ENCODE measurements around the gene FAM153A.
"Not testable (repeated sequence)": the region's sequence is repeated elsewhere in the genome, so short reads cannot be mapped to it uniquely, and the experiment has no call there.

Gene FAM153A

GRCh38 chr5:177782792-177783633, at the start of gene FAM153A:
FAM153A (minus strand) TSS chr5:177782899.
- not testable (repeated sequence) for DNase-seq

- not testable (repeated sequence) for DNase-seq
Measured at GRCh38 chr5:177832287-177832686, 49.6 kb upstream of the FAM153A start.

- not testable (repeated sequence) for DNase-seq
Measured at GRCh38 chr5:177826073-177826472, 43.4 kb upstream of the FAM153A start.

- DNase-seq, result not testable (repeated sequence)
Measured at GRCh38 chr5:177824776-177825175, 42.1 kb upstream of the FAM153A start.

- DNase-seq, result not testable (repeated sequence)
Measured at GRCh38 chr5:177822489-177822888, 39.8 kb upstream of the FAM153A start.

- not testable (repeated sequence) for DNase-seq
Measured at GRCh38 chr5:177819664-177820063, 37.0 kb upstream of the FAM153A start.

- not testable (repeated sequence) for DNase-seq
Measured at GRCh38 chr5:177812814-177813425, 30.2 kb upstream of the FAM153A start.

- DNase-seq, result not testable (repeated sequence)
Measured at GRCh38 chr5:177812160-177812743, 29.6 kb upstream of the FAM153A start.

- DNase-seq, result not testable (repeated sequence)
Measured at GRCh38 chr5:177809209-177809913, 26.7 kb upstream of the FAM153A start.

GRCh38 chr5:177808420-177808819, 25.7 kb upstream of the FAM153A start:
- DNase-seq, result not testable (repeated sequence)

GRCh38 chr5:177807265-177807664, 24.6 kb upstream of the FAM153A start:
- not testable (repeated sequence) for DNase-seq

GRCh38 chr5:177801427-177801826, 18.7 kb upstream of the FAM153A start:
- not testable (repeated sequence) for DNase-seq

- DNase-seq, result not testable (repeated sequence)
Measured at GRCh38 chr5:177798237-177798840, 15.6 kb upstream of the FAM153A start.

- DNase-seq, result not testable (repeated sequence)
Measured at GRCh38 chr5:177793272-177793671, 10.6 kb upstream of the FAM153A start.

- not testable (repeated sequence) for DNase-seq
Measured at GRCh38 chr5:177791649-177792048, 8.9 kb upstream of the FAM153A start.

GRCh38 chr5:177782169-177782568, 530 bp downstream of the FAM153A start:
- not testable (repeated sequence) for DNase-seq

- DNase-seq, result not testable (repeated sequence)
Measured at GRCh38 chr5:177771206-177771605, 11.5 kb downstream of the FAM153A start.

- DNase-seq, result not testable (repeated sequence)
Measured at GRCh38 chr5:177770646-177771045, 12.1 kb downstream of the FAM153A start.

- DNase-seq, result not testable (repeated sequence)
Measured at GRCh38 chr5:177763737-177764508, 18.8 kb downstream of the FAM153A start.

- DNase-seq, result not testable (repeated sequence)
Measured at GRCh38 chr5:177760954-177761353, 21.7 kb downstream of the FAM153A start.

- not testable (repeated sequence) for DNase-seq
Measured at GRCh38 chr5:177747354-177747753, 35.3 kb downstream of the FAM153A start.

GRCh38 chr5:177724858-177725257, 57.8 kb downstream of the FAM153A start:
- not testable (repeated sequence) for DNase-seq

Data from NCI-H1694 treated with DMSO at 0.1 percent for 48 hours (cell line).